H4 (cell line): ENCODE measurements around the gene PRF1. TPM values are rescaled to one million over a fixed set of nuclear protein-coding genes. Genes with fewer than 3 reads are reported as not detected.
A peak's percentile ranks its signal among the peaks of the same experiment; 100 is the strongest.
"Not testable (repeated sequence)": the region's sequence is repeated elsewhere in the genome, so short reads cannot be mapped to it uniquely, and the experiment has no call there.

Experiments used
- DNase-seq: peaks from one replicate; pipeline ENCODE4 v3.0.0-alpha.2; 2015; ENCODE audit warnings: low spot score
- total RNA-seq: library from RNA; depleted of rRNA; stranded (reverse); fragments of >200 nt; shearing (Covaris generic); gene quantifications from 2 replicates; pipeline ENCODE4 v1.2.3, GENCODE V29; 2014

PRF1 gene
- total RNA-seq, 1 experiment from 2014 or later = not detected

GRCh38 chr10:70594161-70594560 lies 8.4 kb downstream of the PRF1 start:
- no peak for DNase-seq

- no peak for DNase-seq
Measured at GRCh38 chr10:70593513-70593890, 9.0 kb downstream of the PRF1 start.

GRCh38 chr10:70592746-70593512 lies 9.6 kb downstream of the PRF1 start:
- DNase-seq = no peak

GRCh38 chr10:70592186-70592735 lies 10.3 kb downstream of the PRF1 start:
- DNase-seq = no peak

GRCh38 chr10:70590655-70591416 lies 11.7 kb downstream of the PRF1 start:
- no peak for DNase-seq

GRCh38 chr10:70589762-70590654 lies 12.5 kb downstream of the PRF1 start:
- DNase-seq = peak; percentile 27

GRCh38 chr10:70588859-70589570 lies 13.5 kb downstream of the PRF1 start:
- no peak for DNase-seq

GRCh38 chr10:70588255-70588654 lies 14.3 kb downstream of the PRF1 start:
- no peak for DNase-seq

GRCh38 chr10:70587045-70587658 lies 15.4 kb downstream of the PRF1 start:
- DNase-seq = no peak

- no peak for DNase-seq
Measured at GRCh38 chr10:70586348-70586930, 16.1 kb downstream of the PRF1 start.

GRCh38 chr10:70585578-70586169 lies 16.9 kb downstream of the PRF1 start:
- DNase-seq = no peak

- peak; percentile 24 for DNase-seq
Measured at GRCh38 chr10:70584909-70585544, 17.5 kb downstream of the PRF1 start.

- DNase-seq = no peak
Measured at GRCh38 chr10:70584366-70584765, 18.2 kb downstream of the PRF1 start.

- no peak for DNase-seq
Measured at GRCh38 chr10:70583669-70584037, 18.9 kb downstream of the PRF1 start.

GRCh38 chr10:70582793-70583668 lies 19.5 kb downstream of the PRF1 start:
- no peak for DNase-seq

GRCh38 chr10:70581176-70581575 lies 21.4 kb downstream of the PRF1 start:
- not testable (repeated sequence) for DNase-seq

GRCh38 chr10:70579234-70580002 lies 23.1 kb downstream of the PRF1 start:
- peak; percentile 26 for DNase-seq
